ENCODE results near the gene CTXND1. TPM values are rescaled to one million over a fixed set of nuclear protein-coding genes. Genes with fewer than 3 reads are reported as not detected.
A peak's percentile ranks its signal among the peaks of the same experiment; 100 is the strongest.

The CTXND1 gene
- total and polyA plus RNA-seq, 8 donors = 0.29 to 4.3 (median 1.4) TPM

- Histone ChIP-seq H3K27me3 (no peaks in the 10 kb centered on the region), H3K27ac (peak overlapping the region in 1 of 5 donors; percentile 87), H3K9me3 (no peaks in the 10 kb centered on the region), H3K36me3 (peaks cover 0 to 10% (median 8%) of the 10 kb centered on the region in 4 donors), H3K4me1 (peaks cover 10 to 42% (median 39%) of the 10 kb centered on the region in 4 donors), H3K4me3 (no peak overlapping the region)
- no peak for DNase-seq
- 80 to 91% (median 87%) methylated on average over 6 of the region's 6 CpGs for WGBS, 5 donors
- intact Hi-C loops (cut with DNase I; ENCODE audit: low total_unique reads) = loop anchor here (10.0 kb wide), 1 partner anchor 90 kb away; no protein-coding TSS in a partner anchor
- TF ChIP-seq POLR2A (IDR thresholded peaks at IDR 0.05) (no peak), EP300 (IDR thresholded peaks at IDR 0.05) (no peak), POLR2AphosphoS5 (IDR thresholded peaks at IDR 0.05) (no peak), CTCF (IDR thresholded peaks at IDR 0.05) (no peak)
These were observed 97.7 kb downstream of the CTXND1 start for GRCh38 chr15:80154336-80154735.

- Histone ChIP-seq H3K27me3 (no peaks in the 10 kb centered on the region), H3K4me1 (peaks cover 10 to 42% (median 39%) of the 10 kb centered on the region in 4 donors), H3K27ac (peak overlapping the region in 3 of 5 donors; percentile 87 to 90 (median 89)), H3K9me3 (no peaks in the 10 kb centered on the region), H3K4me3 (peak overlapping the region in 3 of 4 donors; percentile 69 to 84 (median 79)), H3K36me3 (peaks cover 0 to 8% (median 6%) of the 10 kb centered on the region in 4 donors)
- TF ChIP-seq EP300 (IDR thresholded peaks at IDR 0.05) (no peak), CTCF (IDR thresholded peaks at IDR 0.05) (no peak)
- intact Hi-C loops (cut with DNase I; ENCODE audit: low total_unique reads) = loop anchor here (10.0 kb wide), 1 partner anchor 89 kb away; no protein-coding TSS in a partner anchor
- DNase-seq = no peak
- 74 to 81% (median 77%) methylated on average over 4 of the region's 4 CpGs for WGBS, 5 donors
These were observed 98.1 kb downstream of the CTXND1 start for GRCh38 chr15:80153900-80154299.

GRCh38 chr15:80152896-80153876 is 98.8 kb downstream of the CTXND1 start, which contains the start of gene FAH:
FAH (plus strand) TSS chr15:80152999; CDS start chr15:80153055, 56 bp downstream.
- WGBS, 5 donors = 0 to 2% (median 1%) methylated on average over 40 to 45 of the region's 45 CpGs
- TF ChIP-seq CTCF (IDR thresholded peaks at IDR 0.05) (no peak), POLR2AphosphoS5 (IDR thresholded peaks at IDR 0.05) (peak in 1 of 3 donors; percentile 41), EP300 (IDR thresholded peaks at IDR 0.05) (no peak), POLR2A (IDR thresholded peaks at IDR 0.05) (peak in 1 of 4 donors; percentile 27)
- peak in 1 of 2 donors; percentile 63 for DNase-seq
- H3K27me3 ChIP-seq = no peaks in the 10 kb centered on the region
- H3K27ac ChIP-seq = peak within 1 kb of the TSS; percentile 81 to 90 (median 87)
- no peaks in the 10 kb centered on the region for H3K9me3 ChIP-seq
- peaks cover 10 to 42% (median 39%) of the 10 kb centered on the region in 4 donors for H3K4me1 ChIP-seq
- peaks cover 0 to 3% (median 2%) of the 10 kb centered on the region in 4 donors for H3K36me3 ChIP-seq
- H3K4me3 ChIP-seq = peak within 1 kb of the TSS; percentile 69 to 84 (median 74)
- intact Hi-C loops (cut with DNase I; ENCODE audit: low total_unique reads) = loop anchor here (10.0 kb wide), 1 partner anchor 88 kb away; no protein-coding TSS in a partner anchor

GRCh38 chr15:80152180-80152895 is 99.7 kb downstream of the CTXND1 start:
- intact Hi-C loops (cut with DNase I; ENCODE audit: low total_unique reads) = loop anchor here (10.0 kb wide), 1 partner anchor 88 kb away; no protein-coding TSS in a partner anchor
- DNase-seq = peak; percentile 96 to 97
- WGBS, 5 donors = 1 to 5% (median 2%) methylated on average over 16 to 37 of the region's 41 CpGs
- Histone ChIP-seq H3K4me3 (peak overlapping the region; percentile 69 to 84 (median 74)), H3K36me3 (no peaks in the 10 kb centered on the region), H3K9me3 (no peaks in the 10 kb centered on the region), H3K27ac (peak overlapping the region; percentile 81 to 90 (median 87)), H3K27me3 (no peaks in the 10 kb centered on the region), H3K4me1 (peaks cover 10 to 42% (median 39%) of the 10 kb centered on the region in 4 donors)
- peak in 2 of 3 donors; percentile 25 to 34 for TF ChIP-seq POLR2AphosphoS5 (IDR thresholded peaks at IDR 0.05)
- TF ChIP-seq POLR2A (IDR thresholded peaks at IDR 0.05) = no peak
